Tibial nerve (tissue), 4 donors: ENCODE results near the gene ETFA.

Experiments
- CTCF ChIP-seq, 5 experiments: fragments of 200-600 bp in 3 of 5; fragments of 450-650 bp in 2 of 5; sonication (generic) in 3 of 5; IDR thresholded peaks; one replicate each; pipeline ENCODE4 v1.5.1; 2016 to 2019; ENCODE audit warnings: antibody characterized with exemption in 5 of 5, mild to moderate bottlenecking in 3 of 5, moderate library complexity in 2 of 5
- EP300 ChIP-seq, 2 donors: sonication (generic); formaldehyde crosslinking; IDR thresholded peaks; one replicate each; pipeline ENCODE4 v1.6.1; 2017; ENCODE audit warnings: antibody characterized with exemption in 2 of 2, mild to moderate bottlenecking in 1 of 2
- POLR2A ChIP-seq, 2 donors: fragments of 450-650 bp; IDR thresholded peaks; one replicate each; pipeline ENCODE4 v1.6.1; 2017; ENCODE audit warnings: antibody characterized with exemption in 2 of 2, mild to moderate bottlenecking in 2 of 2, moderate library complexity in 2 of 2

GRCh38 chr15:76179023-76179422, 132.2 kb downstream of the ETFA start:
- no peak for TF ChIP-seq POLR2A (IDR thresholded peaks at IDR 0.05)
- TF ChIP-seq CTCF (IDR thresholded peaks at IDR 0.05): no peak
- TF ChIP-seq EP300 (IDR thresholded peaks at IDR 0.05): no peak
